Measurements from ENCODE around the gene FAM204A. TPM values are rescaled to one million over a fixed set of nuclear protein-coding genes. Genes with fewer than 3 reads are reported as not detected.

Gene FAM204A
- total and polyA plus RNA-seq, 2 donors: 56.8 to 78.1 TPM

- WGBS: 88% methylated on average over 9 of the region's 9 CpGs
- Histone ChIP-seq H3K4me3 (ENCODE audit: low read depth, low read length) (no peak overlapping the region), H3K4me1 (ENCODE audit: insufficient read depth) (no peaks in the 10 kb centered on the region), H3K27ac (ENCODE audit: low read depth) (no peak overlapping the region), H3K36me3 (ENCODE audit: insufficient read depth) (no peaks in the 10 kb centered on the region)
- no peak for DNase-seq (ENCODE audit: extremely low spot score)
These were observed 54.9 kb downstream of the FAM204A start for GRCh38 chr10:118287076-118287806.

DNA sequence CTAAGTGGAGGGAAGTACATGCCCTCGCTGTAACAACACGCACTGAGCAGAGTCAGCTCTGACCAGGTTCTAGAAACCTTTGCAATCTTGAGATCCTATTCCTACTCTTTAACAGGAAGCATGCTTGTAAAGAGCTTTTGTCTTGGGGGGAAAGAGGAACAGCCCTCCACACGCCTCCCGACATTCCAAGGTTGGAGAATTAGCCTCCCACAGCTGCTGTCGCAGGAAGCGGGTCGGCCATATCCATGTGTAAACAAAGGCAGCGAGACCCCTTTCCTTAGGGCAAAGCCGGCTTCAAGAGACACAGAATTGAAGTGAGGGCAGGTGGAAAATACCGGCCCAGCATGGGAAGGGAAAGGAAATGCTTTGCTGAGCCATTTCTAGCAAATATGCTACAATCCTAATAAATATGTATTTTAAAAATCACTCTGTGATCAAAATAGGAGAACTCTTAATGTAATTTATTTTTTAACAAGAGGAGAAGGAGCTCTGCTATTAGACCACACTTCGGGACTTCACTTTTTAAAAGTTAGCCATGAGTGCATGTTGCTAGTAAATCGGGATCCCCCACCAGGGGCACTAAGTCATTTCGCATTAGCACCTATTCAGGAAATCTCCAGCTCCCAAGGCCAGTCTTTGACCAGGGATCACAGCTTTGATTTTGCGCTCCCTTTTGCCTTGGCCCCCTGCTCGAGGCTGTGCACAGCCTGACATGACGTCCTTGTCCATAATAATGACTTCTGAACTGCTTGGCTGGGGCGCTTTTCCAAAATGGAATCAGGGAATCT lies 55.9 kb downstream of the FAM204A start:
- H3K4me1 ChIP-seq (ENCODE audit: insufficient read depth): no peaks in the 10 kb centered on the region
- no peak overlapping the region for H3K27ac ChIP-seq (ENCODE audit: low read depth)
- H3K36me3 ChIP-seq (ENCODE audit: insufficient read depth): no peaks in the 10 kb centered on the region
- WGBS: 69% methylated on average over 17 of the region's 17 CpGs
- no peak overlapping the region for H3K4me3 ChIP-seq (ENCODE audit: low read depth, low read length)
- DNase-seq (ENCODE audit: extremely low spot score): no peak

DNA sequence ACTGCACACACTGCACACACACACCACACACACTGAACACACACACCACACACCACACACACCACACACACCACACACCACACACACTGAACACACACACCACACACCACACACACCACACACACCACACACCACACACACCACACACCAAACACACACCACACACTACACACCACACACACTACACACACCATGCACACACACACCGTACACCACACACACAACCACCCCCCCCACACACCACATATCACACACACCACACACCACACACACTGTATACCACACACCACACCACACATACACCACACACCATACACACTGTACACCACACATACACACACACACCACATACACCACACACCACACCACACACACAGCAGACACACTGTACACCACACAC lies 59.5 kb downstream of the FAM204A start:
- no peak overlapping the region for H3K4me3 ChIP-seq (ENCODE audit: low read depth, low read length)
- WGBS: 95% methylated on average over 1 of the region's 1 CpG
- no peak for DNase-seq (ENCODE audit: extremely low spot score)
- H3K27ac ChIP-seq (ENCODE audit: low read depth): no peak overlapping the region
- H3K36me3 ChIP-seq (ENCODE audit: insufficient read depth): no peaks in the 10 kb centered on the region
- H3K4me1 ChIP-seq (ENCODE audit: insufficient read depth): no peaks in the 10 kb centered on the region

GRCh38 chr10:118278649-118279048 lies 63.5 kb downstream of the FAM204A start:
- no peak for DNase-seq (ENCODE audit: extremely low spot score)
- Histone ChIP-seq H3K27ac (ENCODE audit: low read depth) (no peak overlapping the region), H3K36me3 (ENCODE audit: insufficient read depth) (no peaks in the 10 kb centered on the region), H3K4me1 (ENCODE audit: insufficient read depth) (no peaks in the 10 kb centered on the region), H3K4me3 (ENCODE audit: low read depth, low read length) (no peak overlapping the region)

- no peaks in the 10 kb centered on the region for H3K36me3 ChIP-seq (ENCODE audit: insufficient read depth)
- no peaks in the 10 kb centered on the region for H3K4me1 ChIP-seq (ENCODE audit: insufficient read depth)
- no peak for DNase-seq (ENCODE audit: extremely low spot score)
- WGBS: 97% methylated on average over 2 of the region's 2 CpGs
- H3K27ac ChIP-seq (ENCODE audit: low read depth): no peak overlapping the region
- H3K4me3 ChIP-seq (ENCODE audit: low read depth, low read length): no peak overlapping the region
These were observed 64.3 kb downstream of the FAM204A start for GRCh38 chr10:118277871-118278270.

- H3K4me1 ChIP-seq (ENCODE audit: insufficient read depth): no peaks in the 10 kb centered on the region
- peak; percentile 40 for DNase-seq (ENCODE audit: extremely low spot score)
- no peak overlapping the region for H3K4me3 ChIP-seq (ENCODE audit: low read depth, low read length)
- WGBS: 46% methylated on average over 2 of the region's 2 CpGs
- no peak overlapping the region for H3K27ac ChIP-seq (ENCODE audit: low read depth)
- no peaks in the 10 kb centered on the region for H3K36me3 ChIP-seq (ENCODE audit: insufficient read depth)
These were observed 65.4 kb downstream of the FAM204A start for GRCh38 chr10:118276727-118277126.

DNA sequence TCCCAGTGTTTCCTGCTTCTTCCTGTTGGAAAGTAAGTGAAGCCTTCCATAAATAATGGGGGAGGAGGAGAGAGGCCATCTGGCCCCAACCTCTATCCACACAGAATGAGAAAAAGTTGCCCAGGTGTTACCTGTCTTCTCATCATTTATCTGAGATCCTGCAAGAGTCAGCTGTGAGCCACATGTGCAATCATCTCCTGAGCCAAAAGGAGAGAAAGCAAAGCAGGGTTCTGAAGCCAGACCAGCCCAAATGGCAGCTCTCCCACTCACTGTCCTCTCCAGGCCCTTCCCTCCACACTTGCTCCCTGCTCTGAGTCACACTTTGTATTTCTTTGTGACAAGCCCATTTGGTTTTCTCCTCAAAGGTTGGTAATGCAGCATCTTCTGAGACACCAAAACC lies 65.9 kb downstream of the FAM204A start:
- H3K4me1 ChIP-seq (ENCODE audit: insufficient read depth): no peaks in the 10 kb centered on the region
- no peaks in the 10 kb centered on the region for H3K36me3 ChIP-seq (ENCODE audit: insufficient read depth)
- no peak overlapping the region for H3K4me3 ChIP-seq (ENCODE audit: low read depth, low read length)
- DNase-seq (ENCODE audit: extremely low spot score): peak; percentile 74
- H3K27ac ChIP-seq (ENCODE audit: low read depth): no peak overlapping the region

DNA sequence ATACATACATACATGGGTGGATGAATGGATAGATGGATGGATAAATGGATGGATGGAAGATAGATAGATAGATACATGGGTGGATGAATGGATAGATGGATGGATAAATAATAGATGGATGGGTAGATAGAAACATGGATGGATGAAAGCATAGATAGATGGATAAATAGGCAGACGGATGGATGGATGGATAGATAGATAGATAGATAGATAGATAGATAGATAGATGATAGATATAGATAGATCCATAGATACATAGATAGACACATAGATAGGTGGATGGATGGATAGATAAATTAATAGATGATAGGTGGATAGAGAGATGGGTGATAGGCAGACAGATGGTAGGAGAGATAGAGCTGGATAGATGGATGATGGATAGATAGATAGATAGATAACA lies 68.5 kb downstream of the FAM204A start:
- Histone ChIP-seq H3K4me1 (ENCODE audit: insufficient read depth) (no peaks in the 10 kb centered on the region), H3K36me3 (ENCODE audit: insufficient read depth) (no peaks in the 10 kb centered on the region), H3K27ac (ENCODE audit: low read depth) (no peak overlapping the region), H3K4me3 (ENCODE audit: low read depth, low read length) (no peak overlapping the region)
- 46% methylated on average over 1 of the region's 1 CpG for WGBS
- no peak for DNase-seq (ENCODE audit: extremely low spot score)

DNA sequence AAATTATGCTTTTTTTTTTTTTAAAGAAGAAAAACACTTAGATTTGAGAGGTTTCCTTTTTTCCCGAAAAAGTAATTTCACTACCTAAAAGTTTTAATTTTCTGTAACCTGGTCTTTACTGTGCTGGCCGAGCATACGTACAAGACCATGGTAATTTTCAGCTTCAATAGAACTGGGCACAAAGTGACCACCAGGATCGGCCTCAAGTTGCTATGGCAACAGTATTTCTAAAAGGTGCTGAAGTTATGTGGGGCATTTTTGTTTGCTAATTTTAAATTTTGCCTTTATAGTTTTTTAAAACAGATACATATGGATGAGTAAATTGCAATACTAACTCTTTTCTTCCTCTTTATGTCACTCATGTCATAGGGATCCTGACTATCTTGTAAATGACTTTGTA lies 69.4 kb downstream of the FAM204A start:
- Histone ChIP-seq H3K4me1 (ENCODE audit: insufficient read depth) (no peaks in the 10 kb centered on the region), H3K27ac (ENCODE audit: low read depth) (no peak overlapping the region), H3K36me3 (ENCODE audit: insufficient read depth) (no peaks in the 10 kb centered on the region), H3K4me3 (ENCODE audit: low read depth, low read length) (no peak overlapping the region)
- 67% methylated on average over 4 of the region's 4 CpGs for WGBS
- no peak for DNase-seq (ENCODE audit: extremely low spot score)

GRCh38 chr10:118272149-118272721 lies 69.9 kb downstream of the FAM204A start:
- Histone ChIP-seq H3K27ac (ENCODE audit: low read depth) (no peak overlapping the region), H3K36me3 (ENCODE audit: insufficient read depth) (no peaks in the 10 kb centered on the region), H3K4me3 (ENCODE audit: low read depth, low read length) (no peak overlapping the region), H3K4me1 (ENCODE audit: insufficient read depth) (no peaks in the 10 kb centered on the region)
- DNase-seq (ENCODE audit: extremely low spot score): no peak
- WGBS: 4% methylated on average over 16 of the region's 16 CpGs

DNA sequence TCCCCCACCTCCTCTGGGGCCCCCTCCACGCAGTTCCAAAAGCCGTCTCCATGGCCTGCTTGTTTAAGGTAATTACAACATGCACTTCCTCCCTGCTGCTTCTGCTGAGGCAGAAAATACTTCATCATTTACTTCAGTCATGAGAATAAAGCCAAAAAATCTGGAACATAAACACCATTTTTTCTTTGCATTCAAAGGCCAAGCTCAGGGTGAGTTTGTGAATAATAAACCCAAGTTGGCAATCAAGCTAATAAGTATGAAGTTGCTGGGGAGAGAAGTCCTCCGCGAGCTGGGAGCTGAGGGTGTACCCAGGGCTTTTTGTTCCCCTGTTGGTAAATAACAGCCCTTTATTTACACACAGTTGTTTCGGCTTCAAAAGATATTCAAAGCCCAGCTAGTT lies 70.5 kb downstream of the FAM204A start:
- Histone ChIP-seq H3K27ac (ENCODE audit: low read depth) (peak overlapping the region; percentile 44), H3K36me3 (ENCODE audit: insufficient read depth) (no peaks in the 10 kb centered on the region), H3K4me1 (ENCODE audit: insufficient read depth) (no peaks in the 10 kb centered on the region), H3K4me3 (ENCODE audit: low read depth, low read length) (no peak overlapping the region)
- no peak for DNase-seq (ENCODE audit: extremely low spot score)
- 10% methylated on average over 5 of the region's 5 CpGs for WGBS

- H3K4me3 ChIP-seq (ENCODE audit: low read depth, low read length): no peak overlapping the region
- 80% methylated on average over 4 of the region's 4 CpGs for WGBS
- DNase-seq (ENCODE audit: extremely low spot score): no peak
These were observed 75.9 kb downstream of the FAM204A start for GRCh38 chr10:118266098-118266748.

GRCh38 chr10:118264838-118265470 lies 77.2 kb downstream of the FAM204A start:
- Histone ChIP-seq H3K27ac (ENCODE audit: low read depth) (no peak overlapping the region), H3K4me3 (ENCODE audit: low read depth, low read length) (no peak overlapping the region), H3K4me1 (ENCODE audit: insufficient read depth) (no peaks in the 10 kb centered on the region), H3K36me3 (ENCODE audit: insufficient read depth) (no peaks in the 10 kb centered on the region)
- WGBS: 68% methylated on average over 11 of the region's 11 CpGs
- DNase-seq (ENCODE audit: extremely low spot score): no peak

More at GRCh38 chr10:118266098-118266748, 75.9 kb downstream of the FAM204A start:
- Histone ChIP-seq H3K36me3 (ENCODE audit: insufficient read depth) (no peaks in the 10 kb centered on the region), H3K27ac (ENCODE audit: low read depth) (no peak overlapping the region), H3K4me1 (ENCODE audit: insufficient read depth) (no peaks in the 10 kb centered on the region)
